ENCODE data around the gene LBX1.

Gene LBX1

DNA sequence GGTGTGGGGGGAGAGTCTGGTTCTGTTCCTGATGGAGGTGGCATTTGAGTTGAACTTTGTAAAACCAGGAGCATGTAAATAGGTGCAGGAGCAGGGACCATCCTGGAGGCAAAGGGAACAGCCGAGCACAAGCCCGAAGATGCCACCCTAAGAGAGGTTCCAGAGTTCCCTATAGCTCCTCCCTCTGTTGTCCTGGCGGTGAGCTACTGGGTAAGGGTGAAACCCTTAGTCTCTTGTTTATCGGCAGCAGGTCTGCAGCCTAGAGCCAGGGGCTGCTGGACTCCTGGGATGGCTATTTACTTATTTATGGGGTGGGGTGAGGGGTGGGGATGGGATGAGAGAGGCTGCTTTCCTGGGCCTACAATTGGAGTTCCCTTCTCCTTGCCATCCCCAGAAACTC lies 6.5 kb upstream of the LBX1 start:
- H3K4me3 ChIP-seq (replicated peaks; ENCODE audit: low read depth, low read length): no peak overlapping the region

DNA sequence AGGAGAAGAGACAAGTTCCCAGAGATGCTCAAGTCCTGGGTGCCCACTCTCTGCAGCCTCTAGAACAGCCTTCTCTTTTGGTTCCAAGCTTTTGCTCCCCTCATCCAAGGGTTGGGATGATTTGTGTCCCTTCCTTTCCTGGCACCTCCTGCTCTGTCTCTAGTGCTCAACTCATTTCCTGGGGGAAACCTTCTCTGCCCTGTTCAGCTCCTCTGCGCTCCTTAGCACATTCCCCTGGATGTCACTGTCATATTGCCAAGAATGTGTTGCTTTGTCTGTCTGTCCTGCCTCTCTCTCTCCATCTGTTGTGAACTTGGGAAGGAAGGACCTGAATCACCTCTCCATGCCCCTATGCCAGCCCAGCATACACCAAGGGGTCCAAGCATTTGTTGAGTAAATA lies 5.1 kb upstream of the LBX1 start:
- Histone ChIP-seq H3K27me3 (replicated peaks; ENCODE audit: control insufficient read depth, insufficient read depth, low read length) (peaks cover 5% of the 10 kb centered on the region), H3K4me3 (replicated peaks; ENCODE audit: low read depth, low read length) (no peak overlapping the region), H3K36me3 (ENCODE audit: control insufficient read depth, insufficient read depth, low read length) (no peaks in the 10 kb centered on the region)
- TF ChIP-seq, protein P1, sequence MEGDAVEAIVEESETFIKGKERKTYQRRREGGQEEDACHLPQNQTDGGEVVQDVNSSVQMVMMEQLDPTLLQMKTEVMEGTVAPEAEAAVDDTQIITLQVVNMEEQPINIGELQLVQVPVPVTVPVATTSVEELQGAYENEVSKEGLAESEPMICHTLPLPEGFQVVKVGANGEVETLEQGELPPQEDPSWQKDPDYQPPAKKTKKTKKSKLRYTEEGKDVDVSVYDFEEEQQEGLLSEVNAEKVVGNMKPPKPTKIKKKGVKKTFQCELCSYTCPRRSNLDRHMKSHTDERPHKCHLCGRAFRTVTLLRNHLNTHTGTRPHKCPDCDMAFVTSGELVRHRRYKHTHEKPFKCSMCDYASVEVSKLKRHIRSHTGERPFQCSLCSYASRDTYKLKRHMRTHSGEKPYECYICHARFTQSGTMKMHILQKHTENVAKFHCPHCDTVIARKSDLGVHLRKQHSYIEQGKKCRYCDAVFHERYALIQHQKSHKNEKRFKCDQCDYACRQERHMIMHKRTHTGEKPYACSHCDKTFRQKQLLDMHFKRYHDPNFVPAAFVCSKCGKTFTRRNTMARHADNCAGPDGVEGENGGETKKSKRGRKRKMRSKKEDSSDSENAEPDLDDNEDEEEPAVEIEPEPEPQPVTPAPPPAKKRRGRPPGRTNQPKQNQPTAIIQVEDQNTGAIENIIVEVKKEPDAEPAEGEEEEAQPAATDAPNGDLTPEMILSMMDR (IDR thresholded peaks at IDR 0.05; ENCODE audit: insufficient read depth, low read length, poor library complexity, severe bottlenecking): no peak
- no peak for DNase-seq (ENCODE audit: extremely low read depth, insufficient read length)

More for the DNA sequence above, 6.5 kb upstream of the LBX1 start:
- peaks cover 5% of the 10 kb centered on the region for H3K27me3 ChIP-seq (replicated peaks; ENCODE audit: control insufficient read depth, insufficient read depth, low read length)
- TF ChIP-seq, protein P1 (IDR thresholded peaks at IDR 0.05; ENCODE audit: insufficient read depth, low read length, poor library complexity, severe bottlenecking): no peak
- no peak for DNase-seq (ENCODE audit: extremely low read depth, insufficient read length)
- no peaks in the 10 kb centered on the region for H3K36me3 ChIP-seq (ENCODE audit: control insufficient read depth, insufficient read depth, low read length)

DNA sequence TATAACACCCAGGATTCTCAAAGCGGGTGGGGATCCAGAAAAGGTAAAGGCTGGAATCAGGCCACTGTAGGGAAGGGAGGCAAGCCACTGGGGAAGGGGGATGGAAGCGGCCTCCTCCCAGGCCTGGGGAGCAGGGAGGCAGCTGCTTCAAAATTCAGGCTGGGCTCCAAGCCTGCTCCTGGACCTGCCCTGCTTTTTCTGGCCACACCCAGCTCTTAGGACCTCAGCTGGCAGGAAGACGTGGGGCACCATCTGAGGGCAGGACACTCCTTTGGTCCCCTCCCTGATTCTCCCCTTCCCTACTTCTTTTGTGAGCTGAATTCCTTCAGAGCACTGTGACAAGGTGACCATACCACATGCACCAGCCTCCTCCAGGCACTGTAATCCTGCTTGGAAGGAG lies 4.6 kb upstream of the LBX1 start:
- DNase-seq (ENCODE audit: extremely low read depth, insufficient read length): no peak
- Histone ChIP-seq H3K36me3 (ENCODE audit: control insufficient read depth, insufficient read depth, low read length) (no peaks in the 10 kb centered on the region), H3K4me3 (replicated peaks; ENCODE audit: low read depth, low read length) (no peak overlapping the region), H3K27me3 (replicated peaks; ENCODE audit: control insufficient read depth, insufficient read depth, low read length) (peaks cover 8% of the 10 kb centered on the region)
- TF ChIP-seq, protein P1 (IDR thresholded peaks at IDR 0.05; ENCODE audit: insufficient read depth, low read length, poor library complexity, severe bottlenecking): no peak

DNA sequence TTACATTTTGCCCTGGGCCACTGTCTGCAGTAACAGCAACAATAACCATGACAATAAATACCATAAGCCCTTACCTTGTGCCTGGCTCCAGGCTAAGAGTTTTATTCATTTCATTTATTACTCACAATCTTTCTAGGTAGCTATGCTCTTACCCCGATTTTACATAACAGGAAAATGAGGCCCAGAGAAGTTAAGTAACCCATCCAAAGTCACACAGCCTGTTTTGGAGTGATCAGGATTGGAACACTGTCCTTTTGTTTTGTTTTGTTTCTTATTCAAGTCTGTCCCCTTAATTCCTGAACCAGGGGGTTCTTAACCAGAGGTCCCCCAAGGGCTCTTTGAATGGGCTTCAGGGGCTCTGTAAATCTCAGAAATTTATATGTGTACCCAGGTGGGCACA lies 4.2 kb upstream of the LBX1 start:
- DNase-seq (ENCODE audit: extremely low read depth, insufficient read length): no peak
- H3K4me3 ChIP-seq (replicated peaks; ENCODE audit: low read depth, low read length): no peak overlapping the region
- no peaks in the 10 kb centered on the region for H3K36me3 ChIP-seq (ENCODE audit: control insufficient read depth, insufficient read depth, low read length)
- peaks cover 8% of the 10 kb centered on the region for H3K27me3 ChIP-seq (replicated peaks; ENCODE audit: control insufficient read depth, insufficient read depth, low read length)
- TF ChIP-seq, protein P1 (IDR thresholded peaks at IDR 0.05; ENCODE audit: insufficient read depth, low read length, poor library complexity, severe bottlenecking): no peak

DNA sequence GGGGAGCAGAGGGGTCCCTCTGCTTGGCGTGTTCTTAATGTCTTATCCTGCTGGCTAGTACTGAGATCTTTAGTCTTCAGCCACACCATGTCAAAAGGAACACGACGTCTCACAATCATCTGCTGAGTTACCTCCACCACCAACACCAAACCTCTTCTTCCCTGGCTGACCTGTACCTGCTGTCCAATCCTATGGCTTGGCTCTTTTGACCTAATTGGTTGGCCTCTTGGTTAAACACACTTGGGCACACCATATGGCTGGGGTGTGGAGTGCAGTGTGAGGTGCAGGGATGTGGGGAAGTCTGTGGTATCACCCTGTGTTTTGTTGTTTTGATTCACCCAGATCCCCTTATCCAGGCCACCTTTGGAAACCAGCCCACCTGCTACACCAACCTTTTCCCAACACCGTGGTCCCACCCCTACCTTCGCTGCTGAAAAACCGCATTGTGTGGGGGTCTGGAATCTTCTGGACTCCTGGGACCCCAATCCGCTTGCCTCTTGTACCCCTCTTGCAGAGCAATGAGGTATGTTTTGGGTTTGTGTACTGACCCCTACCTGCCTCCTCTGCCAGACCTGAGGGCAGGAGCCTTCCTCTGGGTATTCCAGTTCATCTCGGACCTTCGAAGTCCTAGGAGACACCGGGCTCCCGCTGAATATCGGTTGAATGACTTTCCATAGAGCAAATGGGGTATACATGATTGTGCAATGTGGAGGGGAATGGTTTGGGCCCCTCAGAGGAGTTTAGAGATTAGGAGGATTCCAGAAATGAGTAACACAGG lies 2.8 kb upstream of the LBX1 start:
- DNase-seq (ENCODE audit: extremely low read depth, insufficient read length): no peak
- H3K4me3 ChIP-seq (replicated peaks; ENCODE audit: low read depth, low read length): no peak overlapping the region
- TF ChIP-seq, protein P1 (IDR thresholded peaks at IDR 0.05; ENCODE audit: insufficient read depth, low read length, poor library complexity, severe bottlenecking): no peak
- no peaks in the 10 kb centered on the region for H3K36me3 ChIP-seq (ENCODE audit: control insufficient read depth, insufficient read depth, low read length)
- H3K27me3 ChIP-seq (replicated peaks; ENCODE audit: control insufficient read depth, insufficient read depth, low read length): peaks cover 9% of the 10 kb centered on the region
